GM12878 (cell line): ENCODE measurements around the gene RBMS3. TPM values are rescaled to one million over a fixed set of nuclear protein-coding genes. Genes with fewer than 3 reads are reported as not detected.

Experiments
- ATAC-seq: fragments of 200-7000 bp; cut with Tn5 transposase; 3 replicates; pipeline ENCODE4 v1.9.1; 2020; ENCODE audit warnings: mild to moderate bottlenecking, moderate library complexity
- BruUV-seq: library from RNA; stranded (reverse); fragments of 400-500 nt; replicated peaks from 2 replicates; lab custom pipeline; 2021; lab: Mats Ljungman, UMichigan
- CTCF ChIA-PET: fragments of 300-600 bp; sonication (Branson Sonifier 250); formaldehyde crosslinking; extraction: SDS; loops from one replicate; lab custom pipeline; 2021; ENCODE audit warnings: inconsistent platforms; lab: Yijun Ruan, JAX
- POLR2A ChIA-PET: fragments of 350-600 bp; formaldehyde crosslinking; extraction: SDS; loops from one replicate; lab custom pipeline; 2021; ENCODE audit warnings: inconsistent platforms; lab: Charles Lee
- RAD21 ChIA-PET: fragments of 300-600 bp; sonication (Branson Sonifier 250); formaldehyde crosslinking; loops from one replicate; lab custom pipeline; 2023; ENCODE audit warnings: antibody characterized with exemption; ENCODE audit not compliant: unreplicated experiment; lab: Charles Lee
- SMC1A ChIA-PET: fragments of 300-600 bp; sonication (Branson Sonifier 250); formaldehyde crosslinking; loops from one replicate; lab custom pipeline; 2023; ENCODE audit not compliant: unreplicated experiment, uncharacterized antibody; lab: Charles Lee
- DNase-seq: peaks from one replicate; pipeline ENCODE4 v3.0.0-alpha.2; 2011; ENCODE audit warnings: low read depth, low spot score
- FAIRE-seq: peaks from 3 replicates; lab custom pipeline; 2011; peaks lifted over from hg19 to GRCh38; lab: Jason Lieb, UNC
- H2AFZ ChIP-seq: 2 replicates; pipeline ENCODE4 v1.6.0; 2011; ENCODE audit warnings: low read depth, low read length, control low read depth; ENCODE audit not compliant: control insufficient read depth
- H3K27ac ChIP-seq: 2 replicates; pipeline ENCODE4 v1.5.1; 2011; ENCODE audit warnings: control low read depth; ENCODE audit not compliant: control insufficient read depth, insufficient read depth
- H3K27me3 ChIP-seq, 2 experiments: replicated peaks in 1 of 2; 2 replicates each; pipeline versions ENCODE4 v1.6.0 to v1.6.1; 2011; ENCODE audit warnings: low read length in 1 of 2; ENCODE audit not compliant: control insufficient read depth in 2 of 2, insufficient read depth in 2 of 2
- H3K36me3 ChIP-seq, 2 experiments: 2 replicates each; pipeline ENCODE4 v1.5.1; 2011; ENCODE audit warnings: low read length in 1 of 2; ENCODE audit not compliant: control insufficient read depth in 2 of 2, insufficient read depth in 2 of 2
- H3K4me1 ChIP-seq: 2 replicates; pipeline ENCODE4 v1.6.1; 2011; ENCODE audit warnings: mild to moderate bottlenecking, low read length, moderate library complexity, mixed read lengths; ENCODE audit not compliant: control insufficient read depth, insufficient read depth
- H3K4me2 ChIP-seq: 2 replicates; pipeline ENCODE4 v1.6.0; 2011; ENCODE audit warnings: control low read depth; ENCODE audit not compliant: control insufficient read depth, insufficient read depth
- H3K4me3 ChIP-seq: fragments of 200-600 bp; sonication (generic); 2 replicates; pipeline ENCODE4 v1.5.1; 2016
- H3K79me2 ChIP-seq: 2 replicates; pipeline ENCODE4 v1.6.0; 2011; ENCODE audit warnings: low read length; ENCODE audit not compliant: control insufficient read depth, insufficient read depth
- H3K9ac ChIP-seq: 2 replicates; pipeline ENCODE4 v1.8.0; 2011; ENCODE audit warnings: low read length, control low read depth, mixed read lengths; ENCODE audit not compliant: control insufficient read depth, insufficient read depth
- H3K9me3 ChIP-seq: replicated peaks from 3 replicates; pipeline ENCODE4 v1.5.1; 2011; ENCODE audit warnings: mild to moderate bottlenecking, low read length; ENCODE audit not compliant: control insufficient read depth, insufficient read depth
- H4K20me1 ChIP-seq: 2 replicates; pipeline ENCODE4 v1.6.0; 2011; ENCODE audit not compliant: control insufficient read depth, insufficient read depth
- BHLHE40 ChIP-seq, 2 experiments: fragments of 450-650 bp in 1 of 2; IDR thresholded peaks; 2 replicates each; pipeline ENCODE4 v1.6.1; 2011 to 2017; ENCODE audit warnings: low read depth in 2 of 2, borderline replicate concordance in 1 of 2, improper control_type of control experiment in 1 of 2, low read length in 1 of 2, mild to moderate bottlenecking in 1 of 2
- CBFB ChIP-seq: IDR thresholded peaks from 2 replicates; pipeline ENCODE4 v1.6.1; 2016; ENCODE audit warnings: antibody characterized with exemption, low read depth
- EGR1 ChIP-seq, 2 experiments: IDR thresholded peaks; 1 replicate in 1 of 2; 2 replicates in 1 of 2; pipeline ENCODE4 v1.6.1; 2011 to 2012; ENCODE audit warnings: low read depth in 2 of 2, low read length in 2 of 2, borderline replicate concordance in 1 of 2, mild to moderate bottlenecking in 1 of 2, moderate library complexity in 1 of 2
- JUNB ChIP-seq: IDR thresholded peaks from 2 replicates; pipeline ENCODE4 v1.6.1; 2016; ENCODE audit warnings: antibody characterized with exemption, mild to moderate bottlenecking
- SP1 ChIP-seq: IDR thresholded peaks from one replicate; pipeline ENCODE4 v1.6.1; 2011; ENCODE audit warnings: low read depth, low read length
- TBL1XR1 ChIP-seq: IDR thresholded peaks from 2 replicates; pipeline ENCODE4 v1.6.1; 2012; ENCODE audit warnings: low read depth, low read length, improper control_type of control experiment
- TCF12 ChIP-seq: IDR thresholded peaks from 2 replicates; pipeline ENCODE4 v1.6.1; 2011; ENCODE audit warnings: low read depth, mild to moderate bottlenecking, low read length
- ZNF622 ChIP-seq: fragments of 450-650 bp; IDR thresholded peaks from 2 replicates; pipeline ENCODE4 v1.6.1; 2017; ENCODE audit warnings: mild to moderate bottlenecking, inconsistent platforms
- WGBS: methylation state at CpG from one replicate; pipeline ENCODE4 v1.1.6; 2016; ENCODE audit warnings: low lambda C conversion rate; ENCODE audit not compliant: insufficient replicate concordance, insufficient coverage; ENCODE audit errors: missing lambda C conversion rate; 5-methylcytosine and 5-hydroxymethylcytosine counted together
- in situ Hi-C: fragments of 300-500 bp; cut with MboI; formaldehyde crosslinking; loops from 9 replicates; pipeline ENCODE4 v1.14.3; 2018; ENCODE audit warnings: mixed read lengths
- intact Hi-C: fragments of 100-400 bp; cut with micrococcal nuclease; formaldehyde crosslinking; loops from one replicate; pipeline ENCODE4 v1.14.2; 2022; ENCODE audit not compliant: unreplicated experiment
- polyA plus RNA-seq, 11 experiments: library from polyadenylated mRNA; depleted of rRNA in 4 of 11; unstranded in 6 of 11; stranded (reverse) in 5 of 11; fragments of >200 nt; fragmentation: Nextera tagmentation in 4 of 11; fragmentation: Illumina TruSeq in 1 of 11; extraction: Ambion mirVana in 4 of 11; extraction: Trizol in 1 of 11; gene quantifications; 1 replicate in 1 of 11; 2 replicates in 10 of 11; pipeline versions ENCODE4 v1.2.1 to v1.2.3, GENCODE V29; 2011 to 2016; ENCODE audit warnings: inconsistent platforms in 2 of 11, missing spikeins in 2 of 11, low read depth in 1 of 11
- total RNA-seq, 4 experiments: library from RNA; depleted of rRNA in 3 of 4; stranded (reverse); fragments of >200 nt in 3 of 4; fragmentation: Illumina TruSeq in 1 of 4; extraction: Trizol in 1 of 4; gene quantifications; 2 replicates each; pipeline versions ENCODE4 v1.2.1 to v1.2.3, GENCODE V29; 2013 to 2021
- TF ChIP-seq, protein P1 (sequence below): IDR thresholded peaks from 2 replicates; pipeline ENCODE4 v1.6.1; 2012; ENCODE audit warnings: low read length, inconsistent platforms

Gene RBMS3
- total and polyA plus RNA-seq, 10 of the 15 experiments (the other 5 are each of a cell fraction or from before 2014, with no cell fraction given) = 0.79 to 4.7 (median 3.1) TPM

DNA sequence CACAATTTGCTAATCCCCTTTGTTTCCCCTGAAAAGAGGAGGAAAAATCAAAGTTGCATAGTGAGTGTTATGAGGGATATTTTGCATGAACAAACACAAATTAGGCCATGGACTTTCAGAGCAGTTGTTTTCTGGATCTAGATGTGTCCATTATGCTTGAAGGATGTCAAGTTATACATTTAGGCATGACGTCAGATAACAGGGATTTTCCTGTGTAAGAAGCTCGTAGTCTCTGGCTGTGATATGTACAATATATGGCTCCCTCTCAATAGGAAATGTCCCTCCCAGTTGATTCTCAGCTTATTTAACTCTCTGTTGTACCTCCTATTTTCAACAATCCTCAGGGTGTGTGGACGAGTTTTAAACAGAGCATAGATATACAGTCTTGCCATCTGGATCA lies 171.0 kb downstream of the RBMS3 start:
- no peak overlapping the region for H3K27ac ChIP-seq
- no peaks in the 10 kb centered on the region for H4K20me1 ChIP-seq
- DNase-seq (no peak), FAIRE-seq (no peak), ATAC-seq (peak; percentile 22; the same call in 1 of the 3 replicates)
- H3K36me3 ChIP-seq = no peaks in the 10 kb centered on the region
- no peaks in the 10 kb centered on the region for H3K79me2 ChIP-seq
- H3K4me3 ChIP-seq = no peak overlapping the region
- in situ Hi-C loops = no loop called here
- whole genome bisulfite sequencing = 3% methylated on average over 3 of the region's 3 CpGs
- H3K4me1 ChIP-seq = no peaks in the 10 kb centered on the region
- no peaks in the 10 kb centered on the region for H3K27me3 ChIP-seq
- intact Hi-C loops = no loop called here
- TF ChIP-seq TCF12 = no peak
- TF ChIP-seq ZNF622 = no peak
- TF ChIP-seq, protein P1, sequence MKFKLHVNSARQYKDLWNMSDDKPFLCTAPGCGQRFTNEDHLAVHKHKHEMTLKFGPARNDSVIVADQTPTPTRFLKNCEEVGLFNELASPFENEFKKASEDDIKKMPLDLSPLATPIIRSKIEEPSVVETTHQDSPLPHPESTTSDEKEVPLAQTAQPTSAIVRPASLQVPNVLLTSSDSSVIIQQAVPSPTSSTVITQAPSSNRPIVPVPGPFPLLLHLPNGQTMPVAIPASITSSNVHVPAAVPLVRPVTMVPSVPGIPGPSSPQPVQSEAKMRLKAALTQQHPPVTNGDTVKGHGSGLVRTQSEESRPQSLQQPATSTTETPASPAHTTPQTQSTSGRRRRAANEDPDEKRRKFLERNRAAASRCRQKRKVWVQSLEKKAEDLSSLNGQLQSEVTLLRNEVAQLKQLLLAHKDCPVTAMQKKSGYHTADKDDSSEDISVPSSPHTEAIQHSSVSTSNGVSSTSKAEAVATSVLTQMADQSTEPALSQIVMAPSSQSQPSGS = no peak
- no peak for TF ChIP-seq JUNB
- no peak for TF ChIP-seq TBL1XR1
- TF ChIP-seq BHLHE40 (IDR thresholded peaks at IDR 0.05; ENCODE audit: borderline replicate concordance in 1 of 2, low read depth in 2 of 2, low read length in 1 of 2) = no peak
- no peak for TF ChIP-seq EGR1 (IDR thresholded peaks at IDR 0.05; ENCODE audit: borderline replicate concordance in 1 of 2, low read depth in 2 of 2, low read length in 2 of 2)
- no peak for TF ChIP-seq SP1
- no peak for TF ChIP-seq CBFB
- ChIA-PET POLR2A (interaction anchor here (1.0 kb wide), 1 partner anchor 17 kb away, joined by 3 read pairs; no protein-coding TSS in a partner anchor), SMC1A (interaction anchor here (1.3 to 2.1 kb wide), 4 partner anchors 8 to 43 kb away, joined by 3 to 7 read pairs (median 4); no protein-coding TSS in a partner anchor), RAD21 (interaction anchor here (1.3 kb wide), 1 partner anchor 36 kb away, joined by 4 read pairs; no protein-coding TSS in a partner anchor), CTCF (no interaction called here)
- no peak overlapping the region for H3K9ac ChIP-seq
- H3K4me2 ChIP-seq = no peak overlapping the region
- no TSS peak for BruUV-seq
- H2AFZ ChIP-seq = no peak overlapping the region
- no peaks in the 10 kb centered on the region for H3K9me3 ChIP-seq
